Measurements from ENCODE around the gene CAPN9.

DNA sequence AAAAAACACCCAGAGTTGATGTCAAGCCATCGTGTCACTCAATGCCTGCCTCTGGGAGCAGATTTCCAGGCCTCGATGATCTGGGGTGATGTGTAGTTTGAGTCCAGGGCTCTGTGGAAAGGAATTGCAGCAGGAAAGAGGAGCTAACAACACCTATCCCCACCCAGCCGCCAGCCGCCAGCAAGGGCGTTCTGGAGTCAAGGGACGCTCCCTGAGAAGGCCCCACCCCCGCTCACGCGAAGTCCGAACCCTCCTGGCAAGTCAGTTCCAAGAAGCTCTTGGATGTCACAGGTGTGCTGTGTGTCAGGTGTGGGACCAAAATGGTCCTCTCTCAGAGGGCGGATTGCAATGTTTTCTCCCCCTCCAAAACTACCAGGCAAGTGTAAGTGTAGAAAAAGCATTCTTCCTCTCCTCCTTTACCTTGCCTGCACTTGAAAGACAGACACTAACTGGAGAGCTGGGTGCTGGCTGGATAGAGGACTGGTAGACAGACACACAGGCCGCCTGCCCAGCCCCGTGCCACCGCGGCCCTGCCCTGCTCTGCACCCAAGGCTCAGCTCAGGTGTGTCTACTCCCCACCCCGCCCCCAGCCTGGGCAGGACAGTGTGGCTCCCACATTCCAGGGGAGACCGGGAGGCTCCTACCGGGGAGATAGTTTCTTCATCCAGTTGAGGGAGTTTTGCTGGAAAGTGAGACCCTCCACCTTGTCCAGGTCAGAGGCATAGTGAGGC lies 41.7 kb upstream of the CAPN9 start:
- TF ChIP-seq EZH2 (IDR thresholded peaks at IDR 0.05; ENCODE audit: borderline replicate concordance, low read depth, low read length, severe bottlenecking), result no peak
- no peak for TF ChIP-seq POLR2A (IDR thresholded peaks at IDR 0.05; ENCODE audit: low read depth, low read length)
- TF ChIP-seq, protein P1, sequence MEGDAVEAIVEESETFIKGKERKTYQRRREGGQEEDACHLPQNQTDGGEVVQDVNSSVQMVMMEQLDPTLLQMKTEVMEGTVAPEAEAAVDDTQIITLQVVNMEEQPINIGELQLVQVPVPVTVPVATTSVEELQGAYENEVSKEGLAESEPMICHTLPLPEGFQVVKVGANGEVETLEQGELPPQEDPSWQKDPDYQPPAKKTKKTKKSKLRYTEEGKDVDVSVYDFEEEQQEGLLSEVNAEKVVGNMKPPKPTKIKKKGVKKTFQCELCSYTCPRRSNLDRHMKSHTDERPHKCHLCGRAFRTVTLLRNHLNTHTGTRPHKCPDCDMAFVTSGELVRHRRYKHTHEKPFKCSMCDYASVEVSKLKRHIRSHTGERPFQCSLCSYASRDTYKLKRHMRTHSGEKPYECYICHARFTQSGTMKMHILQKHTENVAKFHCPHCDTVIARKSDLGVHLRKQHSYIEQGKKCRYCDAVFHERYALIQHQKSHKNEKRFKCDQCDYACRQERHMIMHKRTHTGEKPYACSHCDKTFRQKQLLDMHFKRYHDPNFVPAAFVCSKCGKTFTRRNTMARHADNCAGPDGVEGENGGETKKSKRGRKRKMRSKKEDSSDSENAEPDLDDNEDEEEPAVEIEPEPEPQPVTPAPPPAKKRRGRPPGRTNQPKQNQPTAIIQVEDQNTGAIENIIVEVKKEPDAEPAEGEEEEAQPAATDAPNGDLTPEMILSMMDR (IDR thresholded peaks at IDR 0.05; ENCODE audit: extremely low read depth in 1 of 2, insufficient read depth in 1 of 2, low read depth in 1 of 2, low read length in 2 of 2), result no peak
- no peak for TF ChIP-seq POLR2AphosphoS5 (IDR thresholded peaks at IDR 0.05; ENCODE audit: insufficient read depth, low read depth, low read length)
- TF ChIP-seq MYC (IDR thresholded peaks at IDR 0.05; ENCODE audit: low read depth, low read length), result no peak
- TF ChIP-seq GATA2 (IDR thresholded peaks at IDR 0.05; ENCODE audit: insufficient read depth, insufficient read length, low read depth, low read length), result no peak
- TF ChIP-seq, protein P2, sequence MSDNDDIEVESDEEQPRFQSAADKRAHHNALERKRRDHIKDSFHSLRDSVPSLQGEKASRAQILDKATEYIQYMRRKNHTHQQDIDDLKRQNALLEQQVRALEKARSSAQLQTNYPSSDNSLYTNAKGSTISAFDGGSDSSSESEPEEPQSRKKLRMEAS (IDR thresholded peaks at IDR 0.05; ENCODE audit: insufficient read depth, insufficient read length), result no peak
- no peak for TF ChIP-seq JUN (IDR thresholded peaks at IDR 0.05; ENCODE audit: borderline replicate concordance, insufficient read depth, insufficient read length, low read depth)
